SK-N-SH (cell line): ENCODE results near the gene PTPN6. TPM values are rescaled to one million over a fixed set of nuclear protein-coding genes. Genes with fewer than 3 reads are reported as not detected.

Experiments used
- CTCF ChIA-PET: fragments of 300-600, 350-600 bp; formaldehyde crosslinking; extraction: SDS; loops from one replicate; lab custom pipeline; 2021; lab: Yijun Ruan, JAX
- POLR2A ChIA-PET: fragments of 350-600 bp; sonication (Branson Sonifier 250); formaldehyde crosslinking; extraction: SDS; loops from one replicate; lab custom pipeline; 2020; ENCODE audit warnings: antibody characterized with exemption, inconsistent platforms; lab: Yijun Ruan, JAX
- DNase-seq: peaks from one replicate; pipeline ENCODE4 v3.0.0; 2012
- H2AFZ ChIP-seq: fragments of 200-600 bp; sonication (generic); 2 replicates; pipeline ENCODE4 v1.8.1; 2016; ENCODE audit warnings: antibody characterized with exemption, mild to moderate bottlenecking, low read depth
- H3F3A ChIP-seq: fragments of 200-600 bp; sonication (generic); replicated peaks from 2 replicates; pipeline ENCODE3; 2016; ENCODE audit warnings: antibody characterized with exemption, mild to moderate bottlenecking; ENCODE audit not compliant: insufficient read depth
- H3K27ac ChIP-seq, 2 experiments: fragments of 200-500 bp in 1 of 2; fragments of 200-600 bp in 1 of 2; sonication (Bioruptor generic) in 1 of 2; sonication (generic), shearing (Covaris generic) in 1 of 2; 2 replicates each; pipeline versions ENCODE4 v1.5.1 to v1.6.1; 2014 to 2016; ENCODE audit warnings: low read depth in 2 of 2, inconsistent platforms in 1 of 2, low read length in 1 of 2, mild to moderate bottlenecking in 1 of 2, mixed read lengths in 1 of 2
- H3K27me3 ChIP-seq: fragments of 200-600 bp; sonication (generic), shearing (Covaris generic); 2 replicates; pipeline ENCODE4 v1.6.1; 2016; ENCODE audit warnings: mixed run types; ENCODE audit not compliant: insufficient read depth
- H3K36me3 ChIP-seq, 2 experiments: fragments of 200-500 bp in 1 of 2; fragments of 200-600 bp in 1 of 2; sonication (Bioruptor generic) in 1 of 2; sonication (generic) in 1 of 2; replicated peaks in 1 of 2; 2 replicates each; pipeline versions ENCODE3 to v1.5.1; 2014 to 2016; ENCODE audit warnings: low read length in 1 of 2, mild to moderate bottlenecking in 1 of 2; ENCODE audit not compliant: insufficient read depth in 2 of 2, control insufficient read depth in 1 of 2
- H3K4me1 ChIP-seq, 2 experiments: fragments of 200-500 bp in 1 of 2; fragments of 200-600 bp in 1 of 2; sonication (Bioruptor generic) in 1 of 2; sonication (generic), shearing (Covaris generic) in 1 of 2; 2 replicates each; pipeline versions ENCODE4 v1.5.1 to v1.6.1; 2014 to 2016; ENCODE audit warnings: low read depth in 1 of 2, low read length in 1 of 2, mixed run types in 1 of 2; ENCODE audit not compliant: insufficient read depth in 2 of 2, control insufficient read depth in 1 of 2
- H3K4me2 ChIP-seq: fragments of 200-600 bp; sonication (generic), shearing (Covaris generic); 2 replicates; pipeline ENCODE4 v1.6.1; 2017; ENCODE audit warnings: mixed run types
- H3K4me3 ChIP-seq, 2 experiments: fragments of 200-500 bp in 1 of 2; fragments of 200-600 bp in 1 of 2; sonication (Bioruptor generic) in 1 of 2; sonication (generic), shearing (Covaris generic) in 1 of 2; 2 replicates each; pipeline versions ENCODE4 v1.5.1 to v1.8.1; 2014 to 2016; ENCODE audit warnings: low read depth in 2 of 2, inconsistent platforms in 1 of 2, low read length in 1 of 2, mild to moderate bottlenecking in 1 of 2, mixed read lengths in 1 of 2, moderate library complexity in 1 of 2
- H3K79me2 ChIP-seq: fragments of 200-600 bp; sonication (generic); 2 replicates; pipeline ENCODE4 v1.8.1; 2017; ENCODE audit warnings: mild to moderate bottlenecking; ENCODE audit not compliant: insufficient read depth
- H3K9ac ChIP-seq: fragments of 200-600 bp; sonication (generic); 2 replicates; pipeline ENCODE4 v1.6.1; 2017; ENCODE audit warnings: mixed run types
- H3K9me2 ChIP-seq: fragments of 200-600 bp; sonication (generic); 2 replicates; pipeline ENCODE4 v1.6.1; 2017; ENCODE audit warnings: mixed run types
- H3K9me3 ChIP-seq: fragments of 200-600 bp; sonication (generic); 2 replicates; pipeline ENCODE4 v1.6.1; 2017; ENCODE audit warnings: mixed run types, mild to moderate bottlenecking, moderate library complexity
- H4K20me1 ChIP-seq: fragments of 200-600 bp; sonication (generic); 2 replicates; pipeline ENCODE4 v1.6.1; 2017; ENCODE audit warnings: mild to moderate bottlenecking, mixed run types; ENCODE audit not compliant: insufficient read depth
- CHD2 ChIP-seq: fragments of 150-350 bp; IDR thresholded peaks from 2 replicates; pipeline ENCODE4 v1.6.1; 2018; ENCODE audit warnings: low read length; ENCODE audit not compliant: partially characterized antibody
- ELF1 ChIP-seq: IDR thresholded peaks from 2 replicates; pipeline ENCODE4 v1.4.0; 2012
- EZH2phosphoT487 ChIP-seq: fragments of 200-600 bp; sonication (generic); IDR thresholded peaks from 2 replicates; pipeline ENCODE4 v1.6.1; 2017; ENCODE audit warnings: low read depth, mixed run types, mild to moderate bottlenecking, antibody characterized with exemption, moderate library complexity, borderline replicate concordance
- FOSL2 ChIP-seq: IDR thresholded peaks from 2 replicates; pipeline ENCODE4 v1.4.0; 2012; ENCODE audit warnings: low read depth, mild to moderate bottlenecking, moderate library complexity, borderline replicate concordance
- FOXJ3 ChIP-seq: sonication (generic); formaldehyde crosslinking; IDR thresholded peaks from 2 replicates; pipeline ENCODE4 v1.5.1; 2020; ENCODE audit warnings: mild to moderate bottlenecking, missing genetic modification reagents
- IRF3 ChIP-seq: fragments of 150-350 bp; IDR thresholded peaks from 2 replicates; pipeline ENCODE4 v1.6.1; 2016; ENCODE audit warnings: mild to moderate bottlenecking, low read depth, low read length
- MAX ChIP-seq: IDR thresholded peaks from 2 replicates; pipeline ENCODE4 v1.4.0; 2012; ENCODE audit warnings: low read depth
- MXI1 ChIP-seq: IDR thresholded peaks from 2 replicates; pipeline ENCODE4 v1.6.1; 2012; ENCODE audit warnings: mild to moderate bottlenecking, low read depth, low read length, improper control_type of control experiment
- NRF1 ChIP-seq: IDR thresholded peaks from 2 replicates; pipeline ENCODE4 v1.6.1; 2012; ENCODE audit warnings: low read depth, mild to moderate bottlenecking, low read length
- RAD21 ChIP-seq: IDR thresholded peaks from 2 replicates; pipeline ENCODE4 v1.6.1; 2012; ENCODE audit warnings: mild to moderate bottlenecking, low read length
- RFX5 ChIP-seq: IDR thresholded peaks from 2 replicates; pipeline ENCODE4 v1.6.1; 2012; ENCODE audit warnings: mild to moderate bottlenecking, improper control_type of control experiment, low read length
- RXRA ChIP-seq: IDR thresholded peaks from 2 replicates; pipeline ENCODE4 v1.4.0; 2012; ENCODE audit warnings: low read depth, mild to moderate bottlenecking, borderline replicate concordance
- SIN3A ChIP-seq: IDR thresholded peaks from 2 replicates; pipeline ENCODE4 v1.6.1; 2012; ENCODE audit warnings: low read depth, mild to moderate bottlenecking, low read length, moderate library complexity, borderline replicate concordance
- SMC3 ChIP-seq: IDR thresholded peaks from 2 replicates; pipeline ENCODE4 v1.6.1; 2012; ENCODE audit warnings: low read depth, low read length, improper control_type of control experiment
- TCF12 ChIP-seq: IDR thresholded peaks from 2 replicates; pipeline ENCODE4 v1.4.0; 2012
- TEAD4 ChIP-seq: IDR thresholded peaks from 2 replicates; pipeline ENCODE4 v1.4.0; 2012; ENCODE audit warnings: mild to moderate bottlenecking, borderline replicate concordance; ENCODE audit not compliant: insufficient read depth
- YY1 ChIP-seq: IDR thresholded peaks from 2 replicates; pipeline ENCODE4 v1.4.0; 2012; ENCODE audit warnings: low read depth, mild to moderate bottlenecking
- WGBS: methylation state at CpG from one replicate; pipeline ENCODE4 v1.1.6; 2017; ENCODE audit warnings: low lambda C conversion rate; 5-methylcytosine and 5-hydroxymethylcytosine counted together
- polyA plus RNA-seq, 3 experiments: library from polyadenylated mRNA; depleted of rRNA; stranded (reverse); fragments of >200 nt; gene quantifications; 2 replicates each; pipeline ENCODE4 v1.2.3, GENCODE V29; 2012
- TF ChIP-seq, protein P1 (sequence below): IDR thresholded peaks from 2 replicates; pipeline ENCODE4 v1.4.0; 2012; ENCODE audit warnings: low read depth, borderline replicate concordance
- TF ChIP-seq, protein P2 (sequence below): fragments of 200-600 bp; sonication (generic); IDR thresholded peaks from 2 replicates; pipeline ENCODE4 v1.6.1; 2017; ENCODE audit warnings: antibody characterized with exemption, mild to moderate bottlenecking, moderate library complexity
- TF ChIP-seq, protein P3 (sequence below): IDR thresholded peaks from 2 replicates; pipeline ENCODE4; 2012
- TF ChIP-seq, protein P4 (sequence below): IDR thresholded peaks from 2 replicates; pipeline ENCODE4 v1.4.0; 2012; ENCODE audit warnings: low read depth, borderline replicate concordance

PTPN6 gene
- polyA plus RNA-seq, 1 of the 3 experiments (the other 2 are of a cell fraction), result 0.12 TPM

DNA sequence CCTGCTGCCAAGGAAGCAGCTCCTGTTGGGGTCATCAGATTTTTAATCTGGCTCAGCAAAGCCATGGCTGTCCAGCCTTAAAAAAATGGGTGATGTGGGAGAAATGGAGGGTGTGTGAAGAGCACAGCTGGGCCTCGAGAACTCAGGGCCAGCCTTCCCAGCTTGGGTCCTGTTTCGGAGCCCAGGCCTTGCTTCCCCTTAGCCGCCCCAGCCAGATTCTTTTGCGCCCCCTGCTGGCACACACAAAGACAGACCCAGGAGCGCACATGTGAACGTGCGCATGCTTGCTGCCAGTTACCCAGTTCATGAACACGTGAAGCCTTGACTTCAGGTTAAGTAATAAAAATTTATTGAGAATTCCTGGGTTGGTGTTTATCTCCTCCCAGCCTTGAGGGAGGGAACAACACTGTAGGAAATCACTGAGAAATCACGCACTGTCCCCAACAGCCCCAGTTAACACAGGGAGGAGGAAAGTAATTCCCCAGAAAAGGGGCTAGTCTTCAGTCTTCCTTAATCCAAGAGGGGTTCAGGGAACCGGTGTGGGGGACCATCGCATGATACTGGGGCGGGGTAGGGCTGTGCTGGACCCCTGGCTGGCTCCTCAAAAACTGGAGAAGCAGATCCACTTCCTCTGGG lies 14.0 kb downstream of the PTPN6 start:
- peaks cover 6 to 22% of the 10 kb centered on the region in 2 experiments; a peak in 3 of 4 replicates for H3K4me1 ChIP-seq
- peaks cover 25% of the 10 kb centered on the region for H3K79me2 ChIP-seq
- peak overlapping the region in 1 of 2 experiments; percentile 33; a peak in 1 of 4 replicates for H3K4me3 ChIP-seq
- peaks cover 28 to 46% of the 10 kb centered on the region in 2 experiments for H3K36me3 ChIP-seq
- ChIA-PET POLR2A (interaction anchor here (1.0 to 6.8 kb wide), 4 partner anchors 20 to 92 kb away, joined by 3 to 62 read pairs (median 4); partner anchors contain the start of genes C12orf57, RNU7-1 and SPSB2), CTCF (interaction anchor here (0.5 to 8.0 kb wide), 22 partner anchors 8 to 198 kb away, joined by 3 to 114 read pairs (median 4); partner anchors contain the start of genes C12orf57, C1RL and RNU7-1)
- peak overlapping the region; percentile 42 to 47; a peak in 3 of 4 replicates for H3K27ac ChIP-seq
- H4K20me1 ChIP-seq, result no peaks in the 10 kb centered on the region
- no peaks in the 10 kb centered on the region for H3K9me2 ChIP-seq
- peaks cover 29% of the 10 kb centered on the region for H3F3A ChIP-seq
- H3K4me2 ChIP-seq, result no peak overlapping the region
- no peak overlapping the region for H2AFZ ChIP-seq
- H3K9ac ChIP-seq, result no peak overlapping the region
- WGBS, result 34% methylated on average over 11 of the region's 12 CpGs
- H3K9me3 ChIP-seq, result no peaks in the 10 kb centered on the region
- TF ChIP-seq MXI1, result peak; percentile 97
- no peak for TF ChIP-seq IRF3
- TF ChIP-seq SMC3, result peak; percentile 77
- no peak for TF ChIP-seq RXRA
- no peak for TF ChIP-seq TEAD4
- TF ChIP-seq ELF1, result no peak
- TF ChIP-seq, protein P1, sequence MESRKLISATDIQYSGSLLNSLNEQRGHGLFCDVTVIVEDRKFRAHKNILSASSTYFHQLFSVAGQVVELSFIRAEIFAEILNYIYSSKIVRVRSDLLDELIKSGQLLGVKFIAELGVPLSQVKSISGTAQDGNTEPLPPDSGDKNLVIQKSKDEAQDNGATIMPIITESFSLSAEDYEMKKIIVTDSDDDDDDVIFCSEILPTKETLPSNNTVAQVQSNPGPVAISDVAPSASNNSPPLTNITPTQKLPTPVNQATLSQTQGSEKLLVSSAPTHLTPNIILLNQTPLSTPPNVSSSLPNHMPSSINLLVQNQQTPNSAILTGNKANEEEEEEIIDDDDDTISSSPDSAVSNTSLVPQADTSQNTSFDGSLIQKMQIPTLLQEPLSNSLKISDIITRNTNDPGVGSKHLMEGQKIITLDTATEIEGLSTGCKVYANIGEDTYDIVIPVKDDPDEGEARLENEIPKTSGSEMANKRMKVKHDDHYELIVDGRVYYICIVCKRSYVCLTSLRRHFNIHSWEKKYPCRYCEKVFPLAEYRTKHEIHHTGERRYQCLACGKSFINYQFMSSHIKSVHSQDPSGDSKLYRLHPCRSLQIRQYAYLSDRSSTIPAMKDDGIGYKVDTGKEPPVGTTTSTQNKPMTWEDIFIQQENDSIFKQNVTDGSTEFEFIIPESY, result no peak
- TF ChIP-seq, protein P2, sequence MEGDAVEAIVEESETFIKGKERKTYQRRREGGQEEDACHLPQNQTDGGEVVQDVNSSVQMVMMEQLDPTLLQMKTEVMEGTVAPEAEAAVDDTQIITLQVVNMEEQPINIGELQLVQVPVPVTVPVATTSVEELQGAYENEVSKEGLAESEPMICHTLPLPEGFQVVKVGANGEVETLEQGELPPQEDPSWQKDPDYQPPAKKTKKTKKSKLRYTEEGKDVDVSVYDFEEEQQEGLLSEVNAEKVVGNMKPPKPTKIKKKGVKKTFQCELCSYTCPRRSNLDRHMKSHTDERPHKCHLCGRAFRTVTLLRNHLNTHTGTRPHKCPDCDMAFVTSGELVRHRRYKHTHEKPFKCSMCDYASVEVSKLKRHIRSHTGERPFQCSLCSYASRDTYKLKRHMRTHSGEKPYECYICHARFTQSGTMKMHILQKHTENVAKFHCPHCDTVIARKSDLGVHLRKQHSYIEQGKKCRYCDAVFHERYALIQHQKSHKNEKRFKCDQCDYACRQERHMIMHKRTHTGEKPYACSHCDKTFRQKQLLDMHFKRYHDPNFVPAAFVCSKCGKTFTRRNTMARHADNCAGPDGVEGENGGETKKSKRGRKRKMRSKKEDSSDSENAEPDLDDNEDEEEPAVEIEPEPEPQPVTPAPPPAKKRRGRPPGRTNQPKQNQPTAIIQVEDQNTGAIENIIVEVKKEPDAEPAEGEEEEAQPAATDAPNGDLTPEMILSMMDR, result peak; percentile 90
- peak; percentile 57; the same call in 1 of the 2 replicates for TF ChIP-seq SIN3A
- TF ChIP-seq YY1, result no peak
- TF ChIP-seq, protein P3, sequence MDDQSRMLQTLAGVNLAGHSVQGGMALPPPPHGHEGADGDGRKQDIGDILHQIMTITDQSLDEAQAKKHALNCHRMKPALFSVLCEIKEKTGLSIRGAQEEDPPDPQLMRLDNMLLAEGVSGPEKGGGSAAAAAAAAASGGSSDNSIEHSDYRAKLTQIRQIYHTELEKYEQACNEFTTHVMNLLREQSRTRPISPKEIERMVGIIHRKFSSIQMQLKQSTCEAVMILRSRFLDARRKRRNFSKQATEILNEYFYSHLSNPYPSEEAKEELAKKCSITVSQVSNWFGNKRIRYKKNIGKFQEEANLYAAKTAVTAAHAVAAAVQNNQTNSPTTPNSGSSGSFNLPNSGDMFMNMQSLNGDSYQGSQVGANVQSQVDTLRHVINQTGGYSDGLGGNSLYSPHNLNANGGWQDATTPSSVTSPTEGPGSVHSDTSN, result no peak
- TF ChIP-seq NRF1, result peak; percentile 55
- no peak; the same call in 1 of the 2 replicates for TF ChIP-seq TCF12
- peak; percentile 85 for TF ChIP-seq MAX
- TF ChIP-seq CHD2, result no peak
- no peak for TF ChIP-seq RFX5
- TF ChIP-seq, protein P4, sequence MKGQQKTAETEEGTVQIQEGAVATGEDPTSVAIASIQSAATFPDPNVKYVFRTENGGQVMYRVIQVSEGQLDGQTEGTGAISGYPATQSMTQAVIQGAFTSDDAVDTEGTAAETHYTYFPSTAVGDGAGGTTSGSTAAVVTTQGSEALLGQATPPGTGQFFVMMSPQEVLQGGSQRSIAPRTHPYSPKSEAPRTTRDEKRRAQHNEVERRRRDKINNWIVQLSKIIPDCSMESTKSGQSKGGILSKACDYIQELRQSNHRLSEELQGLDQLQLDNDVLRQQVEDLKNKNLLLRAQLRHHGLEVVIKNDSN, result no peak
- TF ChIP-seq FOXJ3, result no peak
- TF ChIP-seq EZH2phosphoT487, result no peak
- peak; percentile 70 for TF ChIP-seq RAD21
- TF ChIP-seq FOSL2, result 0 out of 2 replicates have a peak, but pooled peaks have one; percentile 2
- peak; percentile 89 for DNase-seq
- no peaks in the 10 kb centered on the region for H3K27me3 ChIP-seq
